HEK293 (cell line): Measurements from ENCODE around the gene BTBD10.

ENCODE experiments used
- AEBP2 ChIP-seq: fragments of 450-650 bp; formaldehyde crosslinking; IDR thresholded peaks from 2 replicates; pipeline ENCODE4 v1.5.1; 2016; ENCODE audit warnings: missing biosample characterization, missing genetic modification characterization, borderline replicate concordance
- GLI4 ChIP-seq: fragments of 450-650 bp; formaldehyde crosslinking; IDR thresholded peaks from 2 replicates; pipeline ENCODE4 v1.5.1; 2016; ENCODE audit warnings: missing biosample characterization, missing genetic modification characterization

- no peak for TF ChIP-seq GLI4
- no peak for TF ChIP-seq AEBP2 (tag by site-specific recombination)
Observed at GRCh38 chr11:13440100-13440855, 22.7 kb downstream of the BTBD10 start.
